Heart left ventricle (tissue), 16 donors: ENCODE data around the gene DOCK3. TPM values are rescaled to one million over a fixed set of nuclear protein-coding genes. Genes with fewer than 3 reads are reported as not detected.

ENCODE experiments used
- ATAC-seq, 4 donors: fragments of 200-7000 bp; cut with Tn5 transposase; one replicate each; pipeline ENCODE4 v1.9.1; 2020 to 2022; ENCODE audit warnings: moderate library complexity in 4 of 4, mild to moderate bottlenecking in 3 of 4, moderate number of reproducible peaks in 1 of 4
- DNase-seq, 5 donors: peaks; one replicate each; pipeline ENCODE4 v3.0.0-alpha.2; 2020
- H3K27ac ChIP-seq, 12 donors: fragments of 200-600 bp; sonication (generic) in 4 of 12; one replicate each; pipeline versions ENCODE4 v1.5.0 to v1.8.0; 2016 to 2022; ENCODE audit warnings: mild to moderate bottlenecking in 2 of 12
- H3K27me3 ChIP-seq, 9 donors: fragments of 200-600 bp; sonication (generic) in 2 of 9; one replicate each; pipeline versions ENCODE4 v1.5.1 to v1.8.0; 2016 to 2022; ENCODE audit warnings: mild to moderate bottlenecking in 3 of 9
- H3K36me3 ChIP-seq, 9 donors: fragments of 200-600 bp; sonication (generic) in 2 of 9; one replicate each; pipeline versions ENCODE4 v1.5.0 to v1.8.0; 2018 to 2022; ENCODE audit warnings: mild to moderate bottlenecking in 2 of 9
- H3K4me1 ChIP-seq, 12 donors: fragments of 200-600 bp; sonication (generic) in 4 of 12; one replicate each; pipeline versions ENCODE4 v1.5.0 to v1.8.0; 2016 to 2022; ENCODE audit warnings: mild to moderate bottlenecking in 3 of 12
- H3K4me3 ChIP-seq, 12 donors: fragments of 200-600 bp; sonication (generic) in 4 of 12; one replicate each; pipeline versions ENCODE4 v1.5.0 to v1.8.0; 2017 to 2022; ENCODE audit warnings: mild to moderate bottlenecking in 9 of 12, moderate library complexity in 4 of 12
- H3K9me3 ChIP-seq, 12 donors: fragments of 200-600 bp; sonication (generic) in 4 of 12; one replicate each; pipeline versions ENCODE4 v1.5.0 to v1.8.0; 2016 to 2022; ENCODE audit warnings: mild to moderate bottlenecking in 1 of 12
- POLR2A ChIP-seq, 2 donors: fragments of 450-650 bp; IDR thresholded peaks; one replicate each; pipeline ENCODE4 v1.6.1; 2017; ENCODE audit warnings: antibody characterized with exemption in 2 of 2, mild to moderate bottlenecking in 2 of 2, moderate library complexity in 2 of 2
- WGBS, 4 donors: extraction: QIAGEN DNeasy Blood & Tissue Kit in 2 of 4; methylation state at CpG; one replicate each; pipeline versions ENCODE4 v1.1.5 to v1.1.7; 2013 to 2018; 5-methylcytosine and 5-hydroxymethylcytosine counted together
- intact Hi-C, 10 donors: fragments of 100-400 bp; cut with DNase I; formaldehyde crosslinking; loops; one replicate each; pipeline versions ENCODE4 v1.11.1 to v1.14.2; 2022
- polyA plus RNA-seq, 2 donors: library from polyadenylated mRNA; stranded (reverse); fragments of 200-250 nt; gene quantifications; one replicate each; pipeline ENCODE4 v1.2.3, GENCODE V29; 2013
- total RNA-seq, 9 donors: library from RNA; depleted of rRNA in 2 of 9; stranded (reverse); fragments of >200 nt in 2 of 9; fragmentation: NEBNext Ultra II Directional in 3 of 9; extraction: Animal tissue kit (Norgen Biotek cat#: 25700) in 3 of 9; gene quantifications; one replicate each; pipeline versions ENCODE4 v1.1.0 to v1.2.4, GENCODE V29; 2016 to 2023
- TF ChIP-seq, protein P1 (sequence below), 12 donors: fragments of 200-600 bp; sonication (generic) in 4 of 12; IDR thresholded peaks; one replicate each; pipeline versions ENCODE4 v1.5.0 to v1.8.0; 2018 to 2022; ENCODE audit warnings: antibody characterized with exemption in 12 of 12, mild to moderate bottlenecking in 5 of 12
- donor health status: ischemic (EF 13 %, LVEDD 7.1; RV severe dilation, severe dysfunction).
- donor health status: healthy with polysubstance abuse.
- donor health status: DM: no; HTN: yes; CAD: no.
- donor health status: DM: no; HTN: no; CAD: no.
- donor health status: ischemic (EF 25% LVEDD 6.9; RV normal size, moderate dysfunction).
- donor health status: ischemic (EF 25% LVEDD 5.7; RV mildly dilated, moderate dysfunction).
- donor health status: healthy.
- donor health status: DM: yes; HTN: yes; CAD: no.
- donor health status: ischemic (EF 35%, LVEDD 5.7; RV mildly dilated, moderate dysfunction).
- donor health status: nonischemic (EF 11% LVEDD 7.7; RV severe dilation, severe dysfunction).
- donor health status: DM: yes; HTN: yes; CAD: no.
- donor health status: PGD.
- donor health status: ischemic (EF 29% LVEDD 5.4; RV normal size, mild dysfunction).
- donor health status: nonischemic (EF 23%, LVEDD 6.1; RV moderate dilation, normal function).

The DOCK3 gene
- total and polyA plus RNA-seq, 11 donors, result 2.0 to 6.7 (median 4.8) TPM

- no peaks in the 10 kb centered on the region for H3K36me3 ChIP-seq
- ATAC-seq (no peak), DNase-seq (no peak)
- H3K27me3 ChIP-seq, result no peaks in the 10 kb centered on the region
- H3K27ac ChIP-seq, result no peak overlapping the region
- H3K4me1 ChIP-seq, result peaks cover 0 to 4% (median 0%) of the 10 kb centered on the region in 12 donors
- no peak for TF ChIP-seq POLR2A (IDR thresholded peaks at IDR 0.05)
- intact Hi-C loops, result loop anchor here in 1 of 10 donors (10.0 kb wide), 1 partner anchor 396 kb away; no protein-coding TSS in a partner anchor
- no peak overlapping the region for H3K4me3 ChIP-seq
- 92 to 95% (median 94%) methylated on average over 14 to 15 of the region's 15 CpGs for WGBS, 4 donors
- peaks cover 0 to 2% (median 0%) of the 10 kb centered on the region in 12 donors for H3K9me3 ChIP-seq
Measured at GRCh38 chr3:50978991-50979667, 304.4 kb downstream of the DOCK3 start.

- no peaks in the 10 kb centered on the region for H3K36me3 ChIP-seq
- ATAC-seq, result peak in 1 of 4 donors; percentile 31
- H3K27me3 ChIP-seq, result no peaks in the 10 kb centered on the region
- TF ChIP-seq, protein P1, sequence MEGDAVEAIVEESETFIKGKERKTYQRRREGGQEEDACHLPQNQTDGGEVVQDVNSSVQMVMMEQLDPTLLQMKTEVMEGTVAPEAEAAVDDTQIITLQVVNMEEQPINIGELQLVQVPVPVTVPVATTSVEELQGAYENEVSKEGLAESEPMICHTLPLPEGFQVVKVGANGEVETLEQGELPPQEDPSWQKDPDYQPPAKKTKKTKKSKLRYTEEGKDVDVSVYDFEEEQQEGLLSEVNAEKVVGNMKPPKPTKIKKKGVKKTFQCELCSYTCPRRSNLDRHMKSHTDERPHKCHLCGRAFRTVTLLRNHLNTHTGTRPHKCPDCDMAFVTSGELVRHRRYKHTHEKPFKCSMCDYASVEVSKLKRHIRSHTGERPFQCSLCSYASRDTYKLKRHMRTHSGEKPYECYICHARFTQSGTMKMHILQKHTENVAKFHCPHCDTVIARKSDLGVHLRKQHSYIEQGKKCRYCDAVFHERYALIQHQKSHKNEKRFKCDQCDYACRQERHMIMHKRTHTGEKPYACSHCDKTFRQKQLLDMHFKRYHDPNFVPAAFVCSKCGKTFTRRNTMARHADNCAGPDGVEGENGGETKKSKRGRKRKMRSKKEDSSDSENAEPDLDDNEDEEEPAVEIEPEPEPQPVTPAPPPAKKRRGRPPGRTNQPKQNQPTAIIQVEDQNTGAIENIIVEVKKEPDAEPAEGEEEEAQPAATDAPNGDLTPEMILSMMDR (IDR thresholded peaks at IDR 0.05), result no peak
- no peak for TF ChIP-seq POLR2A (IDR thresholded peaks at IDR 0.05)
- H3K4me1 ChIP-seq, result peaks cover 0 to 4% (median 0%) of the 10 kb centered on the region in 12 donors
- no peak for DNase-seq
- intact Hi-C loops, result no loop called here
- H3K27ac ChIP-seq, result no peak overlapping the region
- H3K9me3 ChIP-seq, result no peaks in the 10 kb centered on the region
- 65 to 89% (median 82%) methylated on average over 5 to 9 of the region's 9 CpGs for WGBS, 4 donors
- H3K4me3 ChIP-seq, result no peak overlapping the region
Measured at GRCh38 chr3:50982540-50983325, 308.0 kb downstream of the DOCK3 start.

DNA sequence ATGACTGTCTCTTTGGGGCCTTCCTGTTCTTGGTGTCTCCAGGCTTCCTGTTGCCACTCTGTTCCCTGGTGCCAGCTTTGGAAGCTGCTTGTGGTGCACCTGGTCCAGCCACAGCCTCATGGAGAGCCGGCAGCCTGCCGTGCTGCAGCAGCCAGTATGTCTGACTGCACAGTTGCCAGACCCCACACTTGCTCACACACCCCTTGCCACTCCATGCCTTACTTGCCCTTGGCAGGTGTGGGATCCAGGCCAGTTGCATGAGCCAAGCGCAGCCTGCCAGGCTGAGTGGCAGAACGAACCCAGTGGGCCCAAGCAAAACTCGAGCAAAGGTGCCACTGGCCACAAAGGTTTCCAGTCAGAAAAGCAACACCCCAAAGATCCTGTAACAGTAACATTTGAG is 309.2 kb downstream of the DOCK3 start:
- Histone ChIP-seq H3K27me3 (no peaks in the 10 kb centered on the region), H3K27ac (no peak overlapping the region), H3K36me3 (no peaks in the 10 kb centered on the region), H3K9me3 (no peaks in the 10 kb centered on the region), H3K4me1 (peaks cover 0 to 4% (median 0%) of the 10 kb centered on the region in 12 donors), H3K4me3 (no peak overlapping the region)
- intact Hi-C loops, result no loop called here
- DNase-seq, result peak in 1 of 5 donors; percentile 32
- peak in 2 of 4 donors; percentile 33 for ATAC-seq
- TF ChIP-seq, protein P1 (IDR thresholded peaks at IDR 0.05), result no peak
- no peak for TF ChIP-seq POLR2A (IDR thresholded peaks at IDR 0.05)
- WGBS, 4 donors, result 66 to 83% (median 67%) methylated on average over 4 to 5 of the region's 5 CpGs

DNA sequence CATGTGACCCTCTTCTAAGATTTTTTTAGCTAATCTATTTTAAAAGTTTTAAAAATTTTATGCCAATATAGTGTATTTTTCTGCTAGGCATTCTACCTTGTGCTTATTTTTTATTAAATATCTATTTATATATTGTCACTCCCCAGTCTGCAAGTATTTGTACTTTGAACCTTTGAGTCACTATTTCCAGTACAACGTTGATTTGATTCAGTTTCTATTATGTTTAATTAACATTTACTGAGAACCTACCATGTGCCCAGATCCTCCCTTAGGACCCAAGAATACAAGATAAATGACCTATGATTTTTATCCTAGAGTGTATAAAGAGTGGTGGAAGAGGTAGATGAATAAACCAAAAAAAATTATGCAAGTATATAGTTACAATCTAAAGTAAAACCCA is 311.2 kb downstream of the DOCK3 start:
- H3K27me3 ChIP-seq, result no peaks in the 10 kb centered on the region
- intact Hi-C loops, result no loop called here
- no peak for ATAC-seq
- TF ChIP-seq POLR2A (IDR thresholded peaks at IDR 0.05), result no peak
- TF ChIP-seq, protein P1 (IDR thresholded peaks at IDR 0.05), result no peak
- H3K36me3 ChIP-seq, result no peaks in the 10 kb centered on the region
- 62 to 77% (median 72%) methylated on average over 1 of the region's 1 CpG for WGBS, 4 donors
- H3K27ac ChIP-seq, result no peak overlapping the region
- H3K9me3 ChIP-seq, result peaks cover 0 to 10% (median under 1%) of the 10 kb centered on the region in 12 donors
- H3K4me1 ChIP-seq, result peaks cover 0 to 4% (median 0%) of the 10 kb centered on the region in 12 donors
- no peak overlapping the region for H3K4me3 ChIP-seq
- DNase-seq, result no peak
